ENCODE results near the gene P2RX2.

P2RX2 gene

DNA sequence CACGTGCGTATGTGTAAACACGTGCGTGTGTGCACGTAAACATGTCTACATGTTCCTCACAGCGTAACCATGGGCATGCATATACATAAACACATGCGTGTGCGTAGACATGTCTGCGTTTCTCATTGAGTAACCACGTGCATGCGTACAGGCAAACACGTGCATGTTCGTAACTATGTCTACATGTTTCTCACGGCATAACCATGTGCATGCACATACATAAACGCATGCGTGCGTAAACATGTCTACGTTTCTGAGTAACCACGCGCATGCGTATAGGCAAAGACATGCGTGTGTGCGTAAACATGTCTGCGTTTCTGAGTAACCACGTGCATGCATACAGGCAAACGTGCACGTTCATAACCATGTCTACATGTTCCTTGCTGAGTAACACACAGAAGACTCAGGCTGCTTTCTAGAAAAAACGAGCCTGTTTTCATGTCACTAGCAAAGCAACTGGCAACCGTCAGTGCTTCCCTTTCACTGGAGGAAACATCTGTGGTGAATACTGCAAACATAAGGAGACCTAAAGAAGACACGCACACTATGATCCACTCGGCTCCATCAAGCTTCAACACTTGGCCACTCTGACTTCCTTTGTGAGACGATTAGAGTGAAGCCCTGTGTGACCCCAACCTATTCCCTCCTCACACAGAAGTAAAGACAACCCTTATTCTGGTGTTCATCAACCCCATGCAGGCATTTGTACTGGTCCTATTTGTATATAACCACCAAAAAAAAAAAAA, 39.7 kb downstream of the P2RX2 start:
- POLR2A ChIA-PET = no interaction called here
- no peak for DNase-seq (ENCODE audit: extremely low spot score)
- TF ChIP-seq CTCF (IDR thresholded peaks at IDR 0.05; ENCODE audit: control extremely low read depth, extremely low read depth, low read depth, missing control alignments) = no peak
- CTCF ChIA-PET = interaction anchor here (1.0 to 1.4 kb wide), 2 partner anchors 12 to 20 kb away, joined by 4 to 5 read pairs; no protein-coding TSS in a partner anchor

GRCh38 chr12:132659146-132659545, 40.6 kb downstream of the P2RX2 start:
- CTCF ChIA-PET = interaction anchor here (1.4 kb wide), 1 partner anchor 21 kb away, joined by 4 read pairs; no protein-coding TSS in a partner anchor

DNA sequence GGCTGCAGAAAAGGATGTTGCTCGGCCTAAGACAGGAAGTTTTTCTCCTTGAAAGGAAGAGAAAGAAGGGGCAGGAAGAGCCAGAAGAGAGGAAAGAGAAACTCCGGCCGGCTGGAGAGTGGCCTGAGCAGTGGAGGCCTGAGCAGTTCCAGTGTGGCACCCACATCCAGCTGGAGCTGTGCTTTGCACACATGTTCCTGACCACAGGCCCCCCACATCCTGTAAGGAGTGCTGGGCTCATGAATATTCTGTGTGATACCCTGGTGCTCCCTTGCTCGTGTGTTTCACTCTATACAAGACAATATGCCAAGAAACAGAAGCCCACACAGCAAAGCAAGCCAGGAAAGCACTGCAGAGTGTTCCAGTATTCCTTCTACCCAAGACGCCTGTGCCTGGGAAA, 41.5 kb downstream of the P2RX2 start:
- DNase-seq (ENCODE audit: extremely low spot score) = no peak
- TF ChIP-seq CTCF (IDR thresholded peaks at IDR 0.05; ENCODE audit: control extremely low read depth, extremely low read depth, low read depth, missing control alignments) = no peak
- CTCF ChIA-PET = interaction anchor here (0.6 to 1.4 kb wide), 2 partner anchors 22 to 136 kb away, joined by 3 to 4 read pairs; no protein-coding TSS in a partner anchor
- POLR2A ChIA-PET = no interaction called here

More at GRCh38 chr12:132659146-132659545, 40.6 kb downstream of the P2RX2 start:
- no peak for TF ChIP-seq CTCF (IDR thresholded peaks at IDR 0.05; ENCODE audit: control extremely low read depth, extremely low read depth, low read depth, missing control alignments)
- no peak for DNase-seq (ENCODE audit: extremely low spot score)
- POLR2A ChIA-PET = no interaction called here

DNA sequence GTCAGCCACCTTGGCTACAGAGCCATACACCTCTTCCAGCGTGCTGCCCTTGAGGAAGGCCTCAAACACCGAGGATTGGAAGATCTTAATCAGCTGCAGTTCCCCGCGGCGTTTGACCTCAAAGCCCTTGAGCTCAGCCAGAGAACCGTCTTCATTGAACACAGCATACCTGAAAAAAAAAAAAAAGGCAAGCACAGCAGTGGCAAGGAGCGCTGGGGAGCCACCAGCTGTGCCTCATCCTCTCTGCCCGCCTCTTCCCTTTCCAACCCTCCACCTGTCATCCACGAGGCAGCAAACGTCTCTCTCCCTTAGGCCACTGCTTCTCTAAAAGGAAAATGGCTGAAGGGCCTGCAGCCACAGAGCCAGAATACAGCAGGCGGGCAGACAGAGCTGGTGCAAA, 42.4 kb downstream of the P2RX2 start:
- TF ChIP-seq CTCF (IDR thresholded peaks at IDR 0.05; ENCODE audit: control extremely low read depth, extremely low read depth, low read depth, missing control alignments) = no peak
- ChIA-PET POLR2A (no interaction called here), CTCF (interaction anchor here (1.2 to 1.3 kb wide), 2 partner anchors 21 to 22 kb away, joined by 4 to 5 read pairs; no protein-coding TSS in a partner anchor)
- DNase-seq (ENCODE audit: extremely low spot score) = no peak

- ChIA-PET CTCF (interaction anchor here (1.3 kb wide), 1 partner anchor 22 kb away, joined by 4 read pairs; no protein-coding TSS in a partner anchor), POLR2A (no interaction called here)
- no peak for DNase-seq (ENCODE audit: extremely low spot score)
- no peak for TF ChIP-seq CTCF (IDR thresholded peaks at IDR 0.05; ENCODE audit: control extremely low read depth, extremely low read depth, low read depth, missing control alignments)
Measured at GRCh38 chr12:132661972-132662371, 43.4 kb downstream of the P2RX2 start.

GRCh38 chr12:132662901-132663755, 44.6 kb downstream of the P2RX2 start:
- CTCF ChIA-PET = no interaction called here
- POLR2A ChIA-PET = no interaction called here
- DNase-seq (ENCODE audit: extremely low spot score) = no peak
- TF ChIP-seq CTCF (IDR thresholded peaks at IDR 0.05; ENCODE audit: control extremely low read depth, extremely low read depth, low read depth, missing control alignments) = no peak

Measured in GM10248 (cell line).